WTC11 (cell line): ENCODE data around the gene CCM2L. TPM values are rescaled to one million over a fixed set of nuclear protein-coding genes. Genes with fewer than 3 reads are reported as not detected.

Experiments
- ATAC-seq: fragments of 200-7000 bp; cut with Tn5 transposase; 2 replicates; pipeline ENCODE4 v1.10.0; 2021; ENCODE audit warnings: mild to moderate bottlenecking, moderate library complexity
- CTCF ChIA-PET: fragments of 300-600 bp; sonication (Branson Sonifier 250); formaldehyde crosslinking; loops from one replicate; lab custom pipeline; 2021; ENCODE audit warnings: antibody characterized with exemption; lab: Charles Lee
- POLR2A ChIA-PET: fragments of 350-600 bp; sonication (Branson Sonifier 250); formaldehyde crosslinking; loops from one replicate; lab custom pipeline; 2021; ENCODE audit warnings: antibody characterized with exemption; lab: Charles Lee
- DNase-seq: peaks from one replicate; pipeline ENCODE4 v3.0.0; 2021; ENCODE audit warnings: low spot score
- H3K27ac Mint-ChIP-seq: 2 replicates; pipeline ENCODE4 v1.8.0; 2021; ENCODE audit warnings: mixed read lengths
- H3K27me3 Mint-ChIP-seq: 2 replicates; pipeline ENCODE4 v1.8.0; 2021; ENCODE audit warnings: low read depth, mild to moderate bottlenecking, moderate library complexity, mixed read lengths
- H3K36me3 Mint-ChIP-seq: 2 replicates; pipeline ENCODE4 v1.8.0; 2021; ENCODE audit warnings: mixed read lengths
- H3K4me1 Mint-ChIP-seq: 2 replicates; pipeline ENCODE4 v1.8.0; 2022; ENCODE audit warnings: mixed read lengths
- H3K4me3 Mint-ChIP-seq: 2 replicates; pipeline ENCODE4 v1.8.0; 2021; ENCODE audit warnings: mild to moderate bottlenecking, moderate library complexity, mixed read lengths
- H3K9me3 Mint-ChIP-seq: 2 replicates; pipeline ENCODE4 v1.8.0; 2021; ENCODE audit warnings: mixed read lengths
- AFF4 ChIP-seq: sonication (generic); formaldehyde crosslinking; IDR thresholded peaks from 2 replicates; pipeline ENCODE4 v1.8.1; 2023; ENCODE audit warnings: mild to moderate bottlenecking, missing genetic modification reagents, borderline replicate concordance
- ATF1 ChIP-seq: sonication (generic); formaldehyde crosslinking; IDR thresholded peaks from 2 replicates; pipeline ENCODE4 v1.8.1; 2023; ENCODE audit warnings: mild to moderate bottlenecking, moderate library complexity, missing genetic modification reagents
- ATF3 ChIP-seq: sonication (generic); formaldehyde crosslinking; conservative IDR thresholded peaks from 2 replicates; pipeline ENCODE4 v1.8.1; 2022; ENCODE audit warnings: mild to moderate bottlenecking, missing genetic modification reagents
- ATF6 ChIP-seq: sonication (generic); formaldehyde crosslinking; IDR thresholded peaks from 2 replicates; pipeline ENCODE4 v1.8.1; 2023; ENCODE audit warnings: mild to moderate bottlenecking, missing genetic modification reagents
- CBFB ChIP-seq: sonication (generic); formaldehyde crosslinking; IDR thresholded peaks from 2 replicates; pipeline ENCODE4 v1.8.1; 2022; ENCODE audit warnings: mild to moderate bottlenecking, low read depth, missing genetic modification reagents
- E2F4 ChIP-seq: sonication (generic); formaldehyde crosslinking; IDR thresholded peaks from 2 replicates; pipeline ENCODE4 v1.8.1; 2022; ENCODE audit warnings: low read depth, mild to moderate bottlenecking, moderate library complexity, missing genetic modification reagents, borderline replicate concordance
- GRHL2 ChIP-seq: fragments of 250-450 bp; sonication (Bioruptor Pico); IDR thresholded peaks from 2 replicates; pipeline ENCODE4 v1.8.0; 2022; ENCODE audit warnings: mild to moderate bottlenecking, moderate library complexity; ENCODE audit not compliant: insufficient replicate concordance, severe bottlenecking
- GTF2I ChIP-seq: fragments of 250-450 bp; sonication (Bioruptor Pico); conservative IDR thresholded peaks from 2 replicates; pipeline ENCODE4 v1.4.0; 2021; ENCODE audit warnings: mild to moderate bottlenecking
- NFATC4 ChIP-seq: fragments of 250-450 bp; sonication (Bioruptor Pico); IDR thresholded peaks from 2 replicates; pipeline ENCODE4 v1.9.0; 2021; ENCODE audit warnings: mild to moderate bottlenecking
- NFE2L1 ChIP-seq: sonication (generic); formaldehyde crosslinking; IDR thresholded peaks from 2 replicates; pipeline ENCODE4 v1.8.1; 2023; ENCODE audit warnings: missing genetic modification reagents
- RORB ChIP-seq: fragments of 250-450 bp; sonication (Bioruptor Pico); IDR thresholded peaks from 2 replicates; pipeline ENCODE4 v1.9.0; 2021; ENCODE audit warnings: mild to moderate bottlenecking
- SMAD4 ChIP-seq: sonication (generic); formaldehyde crosslinking; IDR thresholded peaks from 2 replicates; pipeline ENCODE4 v1.8.0; 2022; ENCODE audit warnings: mild to moderate bottlenecking, missing genetic modification reagents
- TCF7 ChIP-seq: sonication (generic); formaldehyde crosslinking; IDR thresholded peaks from 2 replicates; pipeline ENCODE4 v1.8.0; 2022; ENCODE audit warnings: mild to moderate bottlenecking, low read depth, missing genetic modification reagents, moderate library complexity
- TEAD1 ChIP-seq: sonication (generic); formaldehyde crosslinking; IDR thresholded peaks from 2 replicates; pipeline ENCODE4 v1.8.0; 2022; ENCODE audit warnings: mild to moderate bottlenecking, missing genetic modification reagents
- USF2 ChIP-seq: sonication (generic); formaldehyde crosslinking; IDR thresholded peaks from 2 replicates; pipeline ENCODE4 v1.8.1; 2023; ENCODE audit warnings: mild to moderate bottlenecking, missing genetic modification reagents, moderate library complexity
- ZNF263 ChIP-seq: sonication (generic); formaldehyde crosslinking; IDR thresholded peaks from 2 replicates; pipeline ENCODE4 v1.8.1; 2022; ENCODE audit warnings: low read depth, mild to moderate bottlenecking, moderate library complexity, missing genetic modification reagents
- ZNF281 ChIP-seq: sonication (generic); formaldehyde crosslinking; IDR thresholded peaks from 2 replicates; pipeline ENCODE4 v1.8.0; 2023; ENCODE audit warnings: mild to moderate bottlenecking, missing genetic modification reagents
- ZNF317 ChIP-seq: sonication (generic); formaldehyde crosslinking; IDR thresholded peaks from 2 replicates; pipeline ENCODE4 v1.8.1; 2023; ENCODE audit warnings: low read depth, mild to moderate bottlenecking, moderate library complexity, missing genetic modification reagents, borderline replicate concordance
- ZNF416 ChIP-seq: fragments of 250-450 bp; sonication (Bioruptor Pico); IDR thresholded peaks from 2 replicates; pipeline ENCODE4 v1.9.0; 2021; ENCODE audit warnings: mild to moderate bottlenecking, inconsistent platforms
- ZNF423 ChIP-seq: fragments of 250-450 bp; sonication (Bioruptor Pico); IDR thresholded peaks from 2 replicates; pipeline ENCODE4 v2.1.2; 2022; ENCODE audit warnings: mild to moderate bottlenecking, moderate library complexity
- ZNF512 ChIP-seq: sonication (generic); formaldehyde crosslinking; IDR thresholded peaks from 2 replicates; pipeline ENCODE4 v1.8.1; 2022; ENCODE audit warnings: missing genetic modification reagents, borderline replicate concordance
- total RNA-seq: library from RNA; stranded (reverse); gene quantifications from 3 replicates; pipeline ENCODE4 v1.2.3, GENCODE V29; 2021

Gene CCM2L
- total RNA-seq, 1 experiment from 2014 or later: 7.8 TPM

GRCh38 chr20:32056708-32057483 lies 46.7 kb downstream of the CCM2L start:
- H3K36me3 Mint-ChIP-seq: no peaks in the 10 kb centered on the region
- DNase-seq: no peak
- no peaks in the 10 kb centered on the region for H3K9me3 Mint-ChIP-seq
- TF ChIP-seq ATF1 (CRISPR knock-in tag) (no peak), ZNF423 (no peak), AFF4 (CRISPR knock-in tag) (no peak), USF2 (CRISPR knock-in tag) (no peak), ZNF317 (CRISPR knock-in tag) (no peak), TCF7 (CRISPR knock-in tag) (no peak), SMAD4 (CRISPR knock-in tag) (no peak), TEAD1 (CRISPR knock-in tag) (no peak), ATF6 (CRISPR knock-in tag) (no peak), ZNF281 (no peak)
- H3K4me3 Mint-ChIP-seq: no peak overlapping the region
- H3K4me1 Mint-ChIP-seq: peaks cover 5% of the 10 kb centered on the region
- POLR2A ChIA-PET: no interaction called here
- H3K27ac Mint-ChIP-seq: no peak overlapping the region
- peaks cover 42% of the 10 kb centered on the region for H3K27me3 Mint-ChIP-seq
- no peak for ATAC-seq
- CTCF ChIA-PET: no interaction called here

GRCh38 chr20:32057656-32058184 lies 47.5 kb downstream of the CCM2L start:
- Mint-ChIP-seq H3K4me3 (no peak overlapping the region), H3K27me3 (peaks cover 34% of the 10 kb centered on the region), H3K4me1 (peaks cover 3% of the 10 kb centered on the region), H3K36me3 (no peaks in the 10 kb centered on the region), H3K27ac (no peak overlapping the region), H3K9me3 (no peaks in the 10 kb centered on the region)
- no peak; the same call in 1 of the 2 replicates for ATAC-seq
- ChIA-PET POLR2A (no interaction called here), CTCF (no interaction called here)
- DNase-seq: no peak
- TF ChIP-seq ZNF263 (CRISPR knock-in tag) (no peak), E2F4 (CRISPR knock-in tag) (no peak), ATF3 (no peak), RORB (CRISPR knock-in tag) (no peak), NFATC4 (CRISPR knock-in tag) (no peak), CBFB (no peak), GRHL2 (CRISPR knock-in tag) (no peak), ZNF512 (CRISPR knock-in tag) (no peak), GTF2I (no peak), ZNF416 (CRISPR knock-in tag) (no peak), NFE2L1 (CRISPR knock-in tag) (no peak), SMAD4 (CRISPR knock-in tag) (no peak)
